ENCODE measurements around the gene TNFSF4. TPM values are rescaled to one million over a fixed set of nuclear protein-coding genes. Genes with fewer than 3 reads are reported as not detected.

TNFSF4 gene
- total RNA-seq, 1 donor from 2014 or later, result 1.5 TPM

- Histone ChIP-seq H3K9me3 (no peaks in the 10 kb centered on the region), H3K4me3 (no peak overlapping the region), H3K36me3 (no peaks in the 10 kb centered on the region), H3K4me1 (no peaks in the 10 kb centered on the region), H3K27ac (no peak overlapping the region), H3K27me3 (ENCODE audit: low read depth) (no peaks in the 10 kb centered on the region)
- intact Hi-C loops (cut with DNase I), result no loop called here
- ATAC-seq (peak; percentile 80), DNase-seq (no peak)
- TF ChIP-seq CTCF (IDR thresholded peaks at IDR 0.05), result no peak
These were observed 57.2 kb downstream of the TNFSF4 start for GRCh38 chr1:173149887-173150286.

GRCh38 chr1:173148971-173149370 is 58.2 kb downstream of the TNFSF4 start:
- no peak overlapping the region for H3K27ac ChIP-seq
- intact Hi-C loops (cut with DNase I), result no loop called here
- no peaks in the 10 kb centered on the region for H3K36me3 ChIP-seq
- no peaks in the 10 kb centered on the region for H3K4me1 ChIP-seq
- ATAC-seq (no peak), DNase-seq (no peak)
- H3K9me3 ChIP-seq, result peaks cover 2% of the 10 kb centered on the region
- no peak overlapping the region for H3K4me3 ChIP-seq
- no peaks in the 10 kb centered on the region for H3K27me3 ChIP-seq (ENCODE audit: low read depth)
- TF ChIP-seq CTCF (IDR thresholded peaks at IDR 0.05), result no peak

GRCh38 chr1:173148545-173148944 is 58.6 kb downstream of the TNFSF4 start:
- intact Hi-C loops (cut with DNase I), result no loop called here
- TF ChIP-seq CTCF (IDR thresholded peaks at IDR 0.05), result peak; percentile 21
- H3K36me3 ChIP-seq, result no peaks in the 10 kb centered on the region
- no peaks in the 10 kb centered on the region for H3K4me1 ChIP-seq
- H3K27me3 ChIP-seq (ENCODE audit: low read depth), result no peaks in the 10 kb centered on the region
- H3K9me3 ChIP-seq, result peaks cover 4% of the 10 kb centered on the region
- no peak overlapping the region for H3K4me3 ChIP-seq
- DNase-seq, result peak; percentile 54
- ATAC-seq, result peak; percentile 91 to 92
- no peak overlapping the region for H3K27ac ChIP-seq

- no peaks in the 10 kb centered on the region for H3K27me3 ChIP-seq (ENCODE audit: low read depth)
- no peak overlapping the region for H3K4me3 ChIP-seq
- no peak for ATAC-seq
- peaks cover 4% of the 10 kb centered on the region for H3K9me3 ChIP-seq
- intact Hi-C loops (cut with DNase I), result no loop called here
- H3K27ac ChIP-seq, result no peak overlapping the region
- no peak for DNase-seq
- H3K36me3 ChIP-seq, result no peaks in the 10 kb centered on the region
- TF ChIP-seq CTCF (IDR thresholded peaks at IDR 0.05), result no peak
- no peaks in the 10 kb centered on the region for H3K4me1 ChIP-seq
These were observed 66.4 kb downstream of the TNFSF4 start for GRCh38 chr1:173140733-173141132.

- no peaks in the 10 kb centered on the region for H3K36me3 ChIP-seq
- no peak for TF ChIP-seq CTCF (IDR thresholded peaks at IDR 0.05)
- H3K4me3 ChIP-seq, result no peak overlapping the region
- H3K27me3 ChIP-seq (ENCODE audit: low read depth), result no peaks in the 10 kb centered on the region
- H3K4me1 ChIP-seq, result no peaks in the 10 kb centered on the region
- no peak overlapping the region for H3K27ac ChIP-seq
- peaks cover 4% of the 10 kb centered on the region for H3K9me3 ChIP-seq
- ATAC-seq (no peak), DNase-seq (no peak)
- intact Hi-C loops (cut with DNase I), result no loop called here
These were observed 67.4 kb downstream of the TNFSF4 start for GRCh38 chr1:173139706-173140105.
